OCI-LY3 (cell line): ENCODE measurements around the gene SSR4.

Experiments used
- H2AFZ ChIP-seq: fragments of 200-600, 300-600 bp; shearing (Covaris generic); 2 replicates; pipeline ENCODE4 v1.6.0; 2014; ENCODE audit warnings: antibody characterized with exemption, low read depth, low read length
- H3K27ac ChIP-seq: fragments of 200-600, 300-600 bp; sonication (generic); 2 replicates; pipeline ENCODE4 v1.5.1; 2014; ENCODE audit warnings: mild to moderate bottlenecking, low read length, moderate library complexity, mixed read lengths
- H3K27me3 ChIP-seq: fragments of 200-600, 300-600 bp; sonication (generic); 2 replicates; pipeline ENCODE4 v1.6.1; 2014; ENCODE audit warnings: low read depth, low read length, mixed read lengths
- H3K36me3 ChIP-seq: fragments of 200-600, 300-600 bp; sonication (generic); replicated peaks from 2 replicates; pipeline ENCODE3; 2014; ENCODE audit warnings: low read depth, low read length, mixed read lengths
- H3K4me1 ChIP-seq: fragments of 300-600, 200-600 bp; sonication (generic); 2 replicates; pipeline ENCODE4 v1.6.1; 2014; ENCODE audit warnings: low read length, mixed read lengths
- H3K4me2 ChIP-seq: fragments of 200-600, 300-600 bp; sonication (generic); 2 replicates; pipeline ENCODE4 v1.6.1; 2014; ENCODE audit warnings: low read length, mixed read lengths
- H3K4me3 ChIP-seq: fragments of 300-600, 200-600 bp; sonication (generic); 2 replicates; pipeline ENCODE4 v1.5.1; 2014; ENCODE audit warnings: antibody characterized with exemption, mild to moderate bottlenecking, low read length, moderate library complexity
- H3K79me2 ChIP-seq: fragments of 300-600, 200-600 bp; shearing (Covaris generic); 2 replicates; pipeline ENCODE4 v1.6.1; 2014; ENCODE audit warnings: mild to moderate bottlenecking, low read length, mixed read lengths
- H3K9ac ChIP-seq: fragments of 300-600, 200-600 bp; shearing (Covaris generic); 2 replicates; pipeline ENCODE4 v1.6.0; 2014; ENCODE audit warnings: mild to moderate bottlenecking, low read length, moderate library complexity
- H3K9me3 ChIP-seq: fragments of 200-600, 300-600 bp; shearing (Covaris generic); 2 replicates; pipeline ENCODE4 v1.6.1; 2014; ENCODE audit warnings: low read length, mixed read lengths; ENCODE audit not compliant: insufficient read depth
- H4K20me1 ChIP-seq: fragments of 200-600, 300-600 bp; sonication (generic); 2 replicates; pipeline ENCODE4 v1.6.1; 2016; ENCODE audit warnings: low read length, mixed read lengths; ENCODE audit not compliant: insufficient read depth
- CTCF ChIP-seq: fragments of 200-600, 300-600 bp; sonication (generic); IDR thresholded peaks from 2 replicates; pipeline ENCODE4 v1.5.1; 2014; ENCODE audit warnings: antibody characterized with exemption, low read length, low read depth
- EZH2phosphoT487 ChIP-seq: fragments of 200-600 bp; shearing (Covaris generic); IDR thresholded peaks from 2 replicates; pipeline ENCODE4 v1.6.1; 2018; ENCODE audit warnings: antibody characterized with exemption, mixed run types, low read depth

SSR4 gene

GRCh38 chrX:153777261-153778090 lies 17.0 kb upstream of the SSR4 start:
- Histone ChIP-seq H3K36me3 (no peaks in the 10 kb centered on the region), H3K4me3 (no peak overlapping the region), H3K4me1 (no peaks in the 10 kb centered on the region), H3K27ac (no peak overlapping the region), H4K20me1 (no peaks in the 10 kb centered on the region), H3K27me3 (no peaks in the 10 kb centered on the region), H3K79me2 (no peaks in the 10 kb centered on the region), H3K9me3 (no peaks in the 10 kb centered on the region), H3K4me2 (no peak overlapping the region), H3K9ac (no peak overlapping the region), H2AFZ (no peak overlapping the region)
- TF ChIP-seq EZH2phosphoT487 = no peak
- TF ChIP-seq CTCF = no peak

- no peak for TF ChIP-seq EZH2phosphoT487
- TF ChIP-seq CTCF = no peak
- H3K79me2 ChIP-seq = no peaks in the 10 kb centered on the region
- no peaks in the 10 kb centered on the region for H3K4me1 ChIP-seq
- no peaks in the 10 kb centered on the region for H3K27me3 ChIP-seq
- no peak overlapping the region for H3K4me2 ChIP-seq
- no peak overlapping the region for H2AFZ ChIP-seq
- no peaks in the 10 kb centered on the region for H3K36me3 ChIP-seq
- H3K27ac ChIP-seq = no peak overlapping the region
- H4K20me1 ChIP-seq = no peaks in the 10 kb centered on the region
- no peak overlapping the region for H3K9ac ChIP-seq
- no peak overlapping the region for H3K4me3 ChIP-seq
- H3K9me3 ChIP-seq = no peaks in the 10 kb centered on the region
These were observed 16.3 kb upstream of the SSR4 start for GRCh38 chrX:153778181-153778580.

GRCh38 chrX:153778684-153779101 lies 15.8 kb upstream of the SSR4 start:
- H3K4me3 ChIP-seq = no peak overlapping the region
- H3K27ac ChIP-seq = no peak overlapping the region
- H4K20me1 ChIP-seq = no peaks in the 10 kb centered on the region
- TF ChIP-seq EZH2phosphoT487 = no peak
- no peak; the same call in 1 of the 2 replicates for TF ChIP-seq CTCF
- H3K4me1 ChIP-seq = no peaks in the 10 kb centered on the region
- H3K36me3 ChIP-seq = no peaks in the 10 kb centered on the region
- no peaks in the 10 kb centered on the region for H3K27me3 ChIP-seq
- no peak overlapping the region for H2AFZ ChIP-seq
- H3K9me3 ChIP-seq = no peaks in the 10 kb centered on the region
- no peak overlapping the region for H3K9ac ChIP-seq
- H3K79me2 ChIP-seq = no peaks in the 10 kb centered on the region
- no peak overlapping the region for H3K4me2 ChIP-seq

GRCh38 chrX:153779891-153780677 lies 14.4 kb upstream of the SSR4 start:
- TF ChIP-seq CTCF (no peak), EZH2phosphoT487 (no peak)
- Histone ChIP-seq H3K36me3 (no peaks in the 10 kb centered on the region), H3K27ac (no peak overlapping the region), H3K4me3 (no peak overlapping the region), H2AFZ (no peak overlapping the region), H3K4me2 (no peak overlapping the region), H4K20me1 (no peaks in the 10 kb centered on the region), H3K4me1 (no peaks in the 10 kb centered on the region), H3K79me2 (no peaks in the 10 kb centered on the region), H3K27me3 (no peaks in the 10 kb centered on the region), H3K9me3 (no peaks in the 10 kb centered on the region), H3K9ac (no peak overlapping the region)
